ENCODE results near the gene KRT77.

DNA sequence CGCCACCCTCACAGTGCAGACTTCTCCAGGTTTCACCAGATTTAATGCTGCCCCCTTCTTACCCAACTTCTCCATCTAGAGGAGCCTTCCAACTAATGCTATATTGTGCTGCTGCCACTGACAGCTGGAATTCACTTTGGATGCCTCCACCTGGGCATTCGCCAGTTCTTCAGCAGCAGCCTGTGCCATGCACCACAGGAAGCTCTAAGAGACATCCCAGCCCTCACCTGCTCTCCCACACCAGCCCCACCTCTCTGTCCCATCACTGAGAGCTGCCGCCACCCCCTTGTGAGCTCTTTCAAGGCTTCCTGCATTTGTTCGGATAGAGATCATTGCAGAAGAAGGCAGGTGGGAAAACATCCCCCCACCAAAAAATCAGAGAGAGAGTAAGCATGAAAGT is 46.7 kb downstream of the KRT77 start:
- TF ChIP-seq FOXA1 (IDR thresholded peaks at IDR 0.05) (no peak), TARDBP (IDR thresholded peaks at IDR 0.05) (no peak), SP1 (IDR thresholded peaks at IDR 0.05) (no peak), BHLHE40 (IDR thresholded peaks at IDR 0.05; ENCODE audit: borderline replicate concordance) (no peak), PKNOX1 (IDR thresholded peaks at IDR 0.05) (no peak), CTBP1 (IDR thresholded peaks at IDR 0.05; ENCODE audit: borderline replicate concordance) (no peak), NFRKB (IDR thresholded peaks at IDR 0.05) (no peak), SUZ12 (IDR thresholded peaks at IDR 0.05) (no peak), FOXK2 (IDR thresholded peaks at IDR 0.05) (no peak), FOXM1 (IDR thresholded peaks at IDR 0.05; ENCODE audit: borderline replicate concordance) (no peak), ELF4 (IDR thresholded peaks at IDR 0.05) (no peak), ARNT (IDR thresholded peaks at IDR 0.05) (no peak)
